Parathyroid adenoma (tissue), 2 donors: ENCODE measurements around the gene SPACDR.

Source experiments
- H2AFZ ChIP-seq: fragments of 300-600 bp; sonication (generic); one replicate; pipeline ENCODE4 v1.7.0; 2017; ENCODE audit warnings: antibody characterized with exemption, mild to moderate bottlenecking
- H3K27ac ChIP-seq: fragments of 300-600 bp; sonication (generic); one replicate; pipeline ENCODE4 v1.7.0; 2017
- H3K27me3 ChIP-seq: fragments of 300-600 bp; sonication (generic); one replicate; pipeline ENCODE4 v1.7.0; 2017; ENCODE audit warnings: low read length; ENCODE audit not compliant: control insufficient read depth, insufficient read depth
- H3K36me3 ChIP-seq: fragments of 300-600 bp; sonication (generic); one replicate; pipeline ENCODE4 v1.7.0; 2017; ENCODE audit warnings: low read length; ENCODE audit not compliant: control insufficient read depth, insufficient read depth
- H3K4me1 ChIP-seq: fragments of 300-600 bp; sonication (generic); one replicate; pipeline ENCODE4 v1.7.0; 2017; ENCODE audit warnings: control low read depth
- H3K4me2 ChIP-seq: fragments of 300-600 bp; sonication (generic); one replicate; pipeline ENCODE4 v1.7.0; 2017; ENCODE audit warnings: low read length
- H3K4me3 ChIP-seq: fragments of 300-600 bp; sonication (generic); one replicate; pipeline ENCODE4 v1.7.0; 2017; ENCODE audit warnings: low read depth, low read length
- H3K79me2 ChIP-seq: fragments of 300-600 bp; sonication (generic); one replicate; pipeline ENCODE4 v1.7.0; 2017; ENCODE audit warnings: control low read depth
- H3K9ac ChIP-seq: fragments of 300-600 bp; sonication (generic); one replicate; pipeline ENCODE4 v1.7.0; 2017; ENCODE audit warnings: mild to moderate bottlenecking
- H3K9me3 ChIP-seq: fragments of 300-600 bp; sonication (generic); one replicate; pipeline ENCODE4 v1.7.0; 2017; ENCODE audit warnings: low read length; ENCODE audit not compliant: control insufficient read depth
- CTCF ChIP-seq: fragments of 300-600 bp; sonication (generic); IDR thresholded peaks from one replicate; pipeline ENCODE4 v1.7.0; 2017; ENCODE audit warnings: antibody characterized with exemption, mild to moderate bottlenecking
- donor health status: primary hyperparathyroidism.

Gene SPACDR

GRCh38 chr7:100437150-100438100, 26.6 kb downstream of the SPACDR start:
- H3K9me3 ChIP-seq = no peaks in the 10 kb centered on the region
- peak overlapping the region; percentile 89 for H3K27ac ChIP-seq
- peaks cover 4% of the 10 kb centered on the region for H3K79me2 ChIP-seq
- no peak overlapping the region for H2AFZ ChIP-seq
- peaks cover 13% of the 10 kb centered on the region for H3K4me1 ChIP-seq
- no peaks in the 10 kb centered on the region for H3K36me3 ChIP-seq
- no peak overlapping the region for H3K9ac ChIP-seq
- no peak for TF ChIP-seq CTCF
- no peaks in the 10 kb centered on the region for H3K27me3 ChIP-seq
- H3K4me3 ChIP-seq = no peak overlapping the region
- H3K4me2 ChIP-seq = no peak overlapping the region

GRCh38 chr7:100435401-100436304, 28.4 kb downstream of the SPACDR start:
- Histone ChIP-seq H3K79me2 (peaks cover 6% of the 10 kb centered on the region), H3K27me3 (no peaks in the 10 kb centered on the region), H3K36me3 (no peaks in the 10 kb centered on the region), H3K27ac (peak overlapping the region; percentile 89), H2AFZ (peak overlapping the region; percentile 76), H3K9ac (peak overlapping the region; percentile 79), H3K4me1 (peaks cover 30% of the 10 kb centered on the region), H3K9me3 (no peaks in the 10 kb centered on the region), H3K4me2 (peak overlapping the region; percentile 64), H3K4me3 (peak overlapping the region; percentile 81)
- TF ChIP-seq CTCF = no peak

- H3K4me1 ChIP-seq = peaks cover 32% of the 10 kb centered on the region
- no peak overlapping the region for H3K9ac ChIP-seq
Measured at GRCh38 chr7:100434297-100435144, 29.5 kb downstream of the SPACDR start.

More at GRCh38 chr7:100434297-100435144, 29.5 kb downstream of the SPACDR start:
- H3K36me3 ChIP-seq = no peaks in the 10 kb centered on the region
- peak overlapping the region; percentile 81 for H3K4me3 ChIP-seq
- no peaks in the 10 kb centered on the region for H3K27me3 ChIP-seq
- H3K4me2 ChIP-seq = peak overlapping the region; percentile 64
- H2AFZ ChIP-seq = no peak overlapping the region
- peaks cover 6% of the 10 kb centered on the region for H3K79me2 ChIP-seq
- no peaks in the 10 kb centered on the region for H3K9me3 ChIP-seq
- no peak for TF ChIP-seq CTCF
- peak overlapping the region; percentile 89 for H3K27ac ChIP-seq
